ENCODE results near the gene NAMPT. TPM values are rescaled to one million over a fixed set of nuclear protein-coding genes. Genes with fewer than 3 reads are reported as not detected.
"Not testable (repeated sequence)": the region's sequence is repeated elsewhere in the genome, so short reads cannot be mapped to it uniquely, and the experiment has no call there.

NAMPT gene
- polyA plus RNA-seq, 12 donors, result 19.5 to 64.2 (median 25.8) TPM; not detected in 1

- no peak for DNase-seq
Measured at GRCh38 chr7:106309362-106309761, 24.6 kb upstream of the NAMPT start.

- no peak for DNase-seq
Measured at GRCh38 chr7:106306256-106306655, 21.5 kb upstream of the NAMPT start.

- no peak for DNase-seq
Measured at GRCh38 chr7:106305732-106306131, 20.9 kb upstream of the NAMPT start.

- no peak for DNase-seq
Measured at GRCh38 chr7:106304568-106304967, 19.8 kb upstream of the NAMPT start.

GRCh38 chr7:106298631-106299030 lies 13.8 kb upstream of the NAMPT start:
- DNase-seq, result not testable (repeated sequence)

- DNase-seq, result not testable (repeated sequence)
Measured at GRCh38 chr7:106298155-106298554, 13.4 kb upstream of the NAMPT start.

- DNase-seq, result no peak
Measured at GRCh38 chr7:106294334-106294733, 9.6 kb upstream of the NAMPT start.

- DNase-seq, result no peak
Measured at GRCh38 chr7:106291247-106291646, 6.5 kb upstream of the NAMPT start.

- DNase-seq, result no peak
Measured at GRCh38 chr7:106290319-106290718, 5.5 kb upstream of the NAMPT start.

GRCh38 chr7:106289848-106290247 lies 5.1 kb upstream of the NAMPT start:
- no peak for DNase-seq

- DNase-seq, result no peak
Measured at GRCh38 chr7:106288263-106288662, 3.5 kb upstream of the NAMPT start.

GRCh38 chr7:106287786-106288185 lies 3.0 kb upstream of the NAMPT start:
- no peak for DNase-seq

- no peak for DNase-seq
Measured at GRCh38 chr7:106285855-106286492, 1.2 kb upstream of the NAMPT start.

- DNase-seq, result peak; percentile 94
Measured at GRCh38 chr7:106285051-106285854, 470 bp upstream of the NAMPT start.

- DNase-seq, result peak; percentile 35
Measured at GRCh38 chr7:106283831-106284713, 711 bp downstream of the NAMPT start.

GRCh38 chr7:106283501-106283830 lies 1.3 kb downstream of the NAMPT start:
- no peak for DNase-seq

GRCh38 chr7:106282852-106283251 lies 1.9 kb downstream of the NAMPT start:
- no peak for DNase-seq

GRCh38 chr7:106282390-106282789 lies 2.4 kb downstream of the NAMPT start:
- no peak for DNase-seq

- DNase-seq, result no peak
Measured at GRCh38 chr7:106281585-106282318, 3.0 kb downstream of the NAMPT start.

- DNase-seq, result no peak
Measured at GRCh38 chr7:106281127-106281526, 3.7 kb downstream of the NAMPT start.

- no peak for DNase-seq
Measured at GRCh38 chr7:106279425-106280197, 5.2 kb downstream of the NAMPT start.
